Testis (tissue), 3 donors: Measurements from ENCODE around the gene MBIP. TPM values are rescaled to one million over a fixed set of nuclear protein-coding genes. Genes with fewer than 3 reads are reported as not detected.

Experiments
- DNase-seq: peaks from one replicate; pipeline ENCODE4 v3.0.0-alpha.2; 2019
- H3K27ac ChIP-seq, 2 donors: fragments of 200-600 bp; sonication (generic); one replicate each; pipeline ENCODE4 v1.5.1; 2019
- H3K27me3 ChIP-seq: fragments of 200-600 bp; sonication (generic); one replicate; pipeline ENCODE4 v1.5.1; 2019
- H3K36me3 ChIP-seq: fragments of 200-600 bp; sonication (generic); one replicate; pipeline ENCODE4 v1.5.1; 2017; ENCODE audit warnings: low read depth; ENCODE audit errors: missing control alignments
- H3K4me1 ChIP-seq: fragments of 200-600 bp; sonication (generic); one replicate; pipeline ENCODE4 v1.5.1; 2019
- H3K4me3 ChIP-seq, 2 donors: fragments of 200-600 bp; sonication (generic); one replicate each; pipeline ENCODE4 v1.5.1; 2017 to 2019
- H3K9me3 ChIP-seq: fragments of 200-600 bp; sonication (generic); one replicate; pipeline ENCODE4 v1.5.1; 2017
- POLR2A ChIP-seq: fragments of 450-650 bp; IDR thresholded peaks from one replicate; pipeline ENCODE4 v1.6.1; 2017; ENCODE audit warnings: antibody characterized with exemption, mild to moderate bottlenecking, moderate library complexity
- WGBS, 2 donors: methylation state at CpG; one replicate each; pipeline ENCODE4 v1.1.5; 2018; 5-methylcytosine and 5-hydroxymethylcytosine counted together
- intact Hi-C: fragments of 100-400 bp; cut with DNase I; formaldehyde crosslinking; loops from one replicate; pipeline ENCODE4 v1.15.1; 2023; ENCODE audit warnings: low total_unique reads
- polyA plus RNA-seq: library from polyadenylated mRNA; stranded (reverse); fragments of 350-450 nt; fragmentation: Illumina TruSeq; extraction: RNeasy Lipid Tissue Mini Kit (QIAGEN cat#74804); gene quantifications from one replicate; pipeline ENCODE4 v1.2.3, GENCODE V29; 2014; ENCODE audit warnings: low read depth, low replicate concordance; ENCODE audit not compliant: insufficient read depth
- total RNA-seq, 2 donors: library from RNA; depleted of rRNA; stranded (reverse); fragments of >200 nt; gene quantifications; one replicate each; pipeline ENCODE4 v1.2.3, GENCODE V29; 2016
- TF ChIP-seq, protein P1 (sequence below), 3 experiments: fragments of 450-650 bp in 2 of 3; fragments of 200-600 bp in 1 of 3; sonication (generic) in 1 of 3; IDR thresholded peaks; one replicate each; pipeline ENCODE4 v1.5.1; 2016 to 2019; ENCODE audit warnings: antibody characterized with exemption in 3 of 3, mild to moderate bottlenecking in 2 of 3, moderate library complexity in 1 of 3

The MBIP gene
- total and polyA plus RNA-seq, 3 donors from 2014 or later: 21.0 to 27.5 (median 22.1) TPM

DNA sequence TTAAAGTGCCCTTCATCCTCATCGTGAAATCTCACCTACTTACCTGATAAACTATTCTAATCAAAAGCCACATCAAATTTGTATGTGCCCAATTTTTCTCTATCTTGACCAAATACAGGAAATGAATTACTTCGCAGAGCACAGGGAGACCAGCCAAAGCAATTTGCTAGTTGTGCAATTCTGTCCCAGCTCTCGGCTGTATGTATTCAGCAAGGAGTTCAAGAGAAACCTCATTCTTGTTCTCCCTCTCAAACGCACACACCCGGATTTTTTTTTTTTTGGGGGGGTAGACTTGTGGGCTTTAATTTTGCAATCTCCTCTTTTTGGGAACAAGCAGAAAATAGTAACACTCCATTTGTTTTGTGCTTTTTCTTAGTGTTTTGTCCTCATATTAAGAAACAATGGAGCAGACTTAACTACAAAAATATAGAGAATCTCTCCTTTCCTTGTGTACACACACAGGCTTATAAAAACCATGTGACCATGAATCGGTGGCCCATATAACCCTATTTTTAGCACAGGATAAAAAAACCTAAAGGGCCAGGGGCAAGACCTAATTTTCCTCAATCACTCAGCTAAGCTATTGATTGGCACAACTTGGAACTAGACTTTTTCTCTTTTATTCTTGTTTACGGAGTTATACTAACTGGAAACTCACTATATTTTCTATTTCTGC lies 64.2 kb downstream of the MBIP start:
- H3K27me3 ChIP-seq: no peaks in the 10 kb centered on the region
- WGBS, 2 donors: 64 to 66% methylated on average over 7 of the region's 7 CpGs
- no peaks in the 10 kb centered on the region for H3K9me3 ChIP-seq
- H3K36me3 ChIP-seq: no peaks in the 10 kb centered on the region
- H3K4me3 ChIP-seq: no peak overlapping the region
- no peak overlapping the region for H3K27ac ChIP-seq
- H3K4me1 ChIP-seq: no peaks in the 10 kb centered on the region
- no peak for DNase-seq
- intact Hi-C loops: no loop called here
- TF ChIP-seq, protein P1, sequence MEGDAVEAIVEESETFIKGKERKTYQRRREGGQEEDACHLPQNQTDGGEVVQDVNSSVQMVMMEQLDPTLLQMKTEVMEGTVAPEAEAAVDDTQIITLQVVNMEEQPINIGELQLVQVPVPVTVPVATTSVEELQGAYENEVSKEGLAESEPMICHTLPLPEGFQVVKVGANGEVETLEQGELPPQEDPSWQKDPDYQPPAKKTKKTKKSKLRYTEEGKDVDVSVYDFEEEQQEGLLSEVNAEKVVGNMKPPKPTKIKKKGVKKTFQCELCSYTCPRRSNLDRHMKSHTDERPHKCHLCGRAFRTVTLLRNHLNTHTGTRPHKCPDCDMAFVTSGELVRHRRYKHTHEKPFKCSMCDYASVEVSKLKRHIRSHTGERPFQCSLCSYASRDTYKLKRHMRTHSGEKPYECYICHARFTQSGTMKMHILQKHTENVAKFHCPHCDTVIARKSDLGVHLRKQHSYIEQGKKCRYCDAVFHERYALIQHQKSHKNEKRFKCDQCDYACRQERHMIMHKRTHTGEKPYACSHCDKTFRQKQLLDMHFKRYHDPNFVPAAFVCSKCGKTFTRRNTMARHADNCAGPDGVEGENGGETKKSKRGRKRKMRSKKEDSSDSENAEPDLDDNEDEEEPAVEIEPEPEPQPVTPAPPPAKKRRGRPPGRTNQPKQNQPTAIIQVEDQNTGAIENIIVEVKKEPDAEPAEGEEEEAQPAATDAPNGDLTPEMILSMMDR (IDR thresholded peaks at IDR 0.05): no peak
- no peak for TF ChIP-seq POLR2A

DNA sequence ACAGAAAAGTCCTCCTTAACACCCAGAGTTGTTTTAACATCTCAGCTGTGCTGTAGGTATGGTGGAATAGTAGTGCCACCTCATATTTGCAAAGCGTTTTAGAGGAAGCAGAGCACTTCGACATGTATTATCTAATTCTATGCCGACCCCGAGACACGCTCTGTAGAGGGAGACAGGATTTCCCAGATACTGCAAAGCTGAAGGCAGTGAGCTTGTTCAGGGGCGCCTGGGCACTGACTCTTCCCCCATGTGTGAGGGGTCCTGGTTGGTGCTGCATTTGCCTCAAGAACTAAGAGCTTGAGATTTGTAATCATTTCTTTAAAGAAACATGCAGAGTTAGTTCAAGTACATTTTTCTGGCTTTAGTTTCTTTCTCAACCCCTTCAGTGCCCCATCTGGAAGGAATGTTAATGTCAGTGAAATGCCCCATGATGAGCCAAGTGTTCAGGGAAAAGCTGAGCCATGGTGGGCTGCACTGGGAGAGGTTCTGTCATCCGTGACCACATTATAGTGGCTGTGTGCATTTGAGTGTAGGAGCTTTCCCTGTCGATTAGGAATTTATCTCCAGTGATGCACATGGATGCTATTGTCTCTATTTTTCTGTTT lies 66.3 kb downstream of the MBIP start:
- no peaks in the 10 kb centered on the region for H3K4me1 ChIP-seq
- no peaks in the 10 kb centered on the region for H3K27me3 ChIP-seq
- no peaks in the 10 kb centered on the region for H3K9me3 ChIP-seq
- H3K4me3 ChIP-seq: no peak overlapping the region
- TF ChIP-seq, protein P1 (IDR thresholded peaks at IDR 0.05): no peak
- TF ChIP-seq POLR2A: no peak
- WGBS, 2 donors: 80 to 82% methylated on average over 8 of the region's 8 CpGs
- H3K36me3 ChIP-seq: no peaks in the 10 kb centered on the region
- no peak for DNase-seq
- intact Hi-C loops: no loop called here
- H3K27ac ChIP-seq: no peak overlapping the region

Other genes starting within 250 kb of the MBIP start
- gene PTCSC3, start 143.9 kb downstream of the MBIP start, total RNA-seq: not detected
- not detected for gene PTCSC3, start 143.9 kb downstream of the MBIP start, polyA plus RNA-seq
- under 1 TPM; 0.43 to 0.79 TPM for gene NKX2-1, start 199.6 kb upstream of the MBIP start, total RNA-seq
- gene NKX2-1, start 199.6 kb upstream of the MBIP start, polyA plus RNA-seq: not detected